ENCODE results near the gene OBSCN. TPM values are rescaled to one million over a fixed set of nuclear protein-coding genes. Genes with fewer than 3 reads are reported as not detected.
"Not testable (repeated sequence)": the region's sequence is repeated elsewhere in the genome, so short reads cannot be mapped to it uniquely, and the experiment has no call there.

OBSCN gene
- total RNA-seq, 2 donors from 2014 or later: 34.3 to 45.2 TPM

GRCh38 chr1:228219245-228219961, 11.6 kb downstream of the OBSCN start:
- WGBS: 93% methylated on average over 16 of the region's 16 CpGs

GRCh38 chr1:228219962-228220780, 12.3 kb downstream of the OBSCN start:
- 95% methylated on average over 28 of the region's 28 CpGs for WGBS
- no peaks in the 10 kb centered on the region for H3K9me3 ChIP-seq
- no peak for DNase-seq (ENCODE audit: low spot score)
- intact Hi-C loops (cut with DNase I): no loop called here
- H3K27me3 ChIP-seq (replicated peaks; ENCODE audit: insufficient read depth): no peaks in the 10 kb centered on the region
- no peak for TF ChIP-seq POLR2AphosphoS5 (IDR thresholded peaks at IDR 0.05)
- no peak for TF ChIP-seq CTCF (IDR thresholded peaks at IDR 0.05)
- TF ChIP-seq POLR2A (IDR thresholded peaks at IDR 0.05): no peak
- H3K4me3 ChIP-seq: no peak overlapping the region
- no peak overlapping the region for H3K27ac ChIP-seq
- peaks cover 0 to 5% of the 10 kb centered on the region in 2 donors for H3K36me3 ChIP-seq
- H3K4me1 ChIP-seq (replicated peaks): no peaks in the 10 kb centered on the region

More at GRCh38 chr1:228219245-228219961, 11.6 kb downstream of the OBSCN start:
- Histone ChIP-seq H3K36me3 (peaks cover 0 to 2% of the 10 kb centered on the region in 2 donors), H3K27ac (no peak overlapping the region), H3K27me3 (replicated peaks; ENCODE audit: insufficient read depth) (no peaks in the 10 kb centered on the region), H3K9me3 (no peaks in the 10 kb centered on the region), H3K4me1 (replicated peaks) (no peaks in the 10 kb centered on the region), H3K4me3 (no peak overlapping the region)
- intact Hi-C loops (cut with DNase I): no loop called here
- TF ChIP-seq POLR2AphosphoS5 (IDR thresholded peaks at IDR 0.05): no peak
- no peak for TF ChIP-seq CTCF (IDR thresholded peaks at IDR 0.05)
- no peak for DNase-seq (ENCODE audit: low spot score)

- H3K36me3 ChIP-seq; H3K27ac ChIP-seq; H3K4me1 ChIP-seq (replicated peaks); intact Hi-C loops (cut with DNase I); DNase-seq (ENCODE audit: low spot score); H3K4me3 ChIP-seq; H3K9me3 ChIP-seq; H3K27me3 ChIP-seq (replicated peaks; ENCODE audit: insufficient read depth): not testable (repeated sequence)
- 93% methylated on average over 9 of the region's 9 CpGs for WGBS
These were observed 13.3 kb downstream of the OBSCN start for GRCh38 chr1:228221097-228221496.

- 81% methylated on average over 11 of the region's 11 CpGs for whole genome bisulfite sequencing
- DNase-seq (ENCODE audit: low spot score): no peak
- TF ChIP-seq CTCF (IDR thresholded peaks at IDR 0.05) (no peak), POLR2AphosphoS5 (IDR thresholded peaks at IDR 0.05) (no peak), POLR2A (IDR thresholded peaks at IDR 0.05) (no peak)
- Histone ChIP-seq H3K36me3 (peaks cover 0 to 5% of the 10 kb centered on the region in 2 donors), H3K9me3 (no peaks in the 10 kb centered on the region), H3K4me1 (replicated peaks) (no peaks in the 10 kb centered on the region), H3K4me3 (no peak overlapping the region), H3K27me3 (replicated peaks; ENCODE audit: insufficient read depth) (no peaks in the 10 kb centered on the region), H3K27ac (no peak overlapping the region)
- intact Hi-C loops (cut with DNase I): no loop called here
These were observed 14.7 kb downstream of the OBSCN start for GRCh38 chr1:228222548-228222947.

GRCh38 chr1:228224198-228225164, 16.6 kb downstream of the OBSCN start:
- intact Hi-C loops (cut with DNase I): no loop called here
- no peak overlapping the region for H3K27ac ChIP-seq
- H3K4me3 ChIP-seq: no peak overlapping the region
- no peaks in the 10 kb centered on the region for H3K27me3 ChIP-seq (replicated peaks; ENCODE audit: insufficient read depth)
- peaks cover 0 to 5% of the 10 kb centered on the region in 2 donors for H3K36me3 ChIP-seq
- TF ChIP-seq POLR2AphosphoS5 (IDR thresholded peaks at IDR 0.05) (no peak), CTCF (IDR thresholded peaks at IDR 0.05) (no peak), POLR2A (IDR thresholded peaks at IDR 0.05) (no peak)
- H3K9me3 ChIP-seq: no peaks in the 10 kb centered on the region
- WGBS: 92% methylated on average over 16 of the region's 16 CpGs
- H3K4me1 ChIP-seq (replicated peaks): no peaks in the 10 kb centered on the region
- DNase-seq (ENCODE audit: low spot score): no peak

Data from prostate gland (tissue), 2 donors.